ENCODE data around the gene QRICH1. TPM values are rescaled to one million over a fixed set of nuclear protein-coding genes. Genes with fewer than 3 reads are reported as not detected.

Gene QRICH1
- total and polyA plus RNA-seq, 2 donors (not counting 1 experiment from before 2014, with no cell fraction given): 48.7 to 59.0 TPM

DNA sequence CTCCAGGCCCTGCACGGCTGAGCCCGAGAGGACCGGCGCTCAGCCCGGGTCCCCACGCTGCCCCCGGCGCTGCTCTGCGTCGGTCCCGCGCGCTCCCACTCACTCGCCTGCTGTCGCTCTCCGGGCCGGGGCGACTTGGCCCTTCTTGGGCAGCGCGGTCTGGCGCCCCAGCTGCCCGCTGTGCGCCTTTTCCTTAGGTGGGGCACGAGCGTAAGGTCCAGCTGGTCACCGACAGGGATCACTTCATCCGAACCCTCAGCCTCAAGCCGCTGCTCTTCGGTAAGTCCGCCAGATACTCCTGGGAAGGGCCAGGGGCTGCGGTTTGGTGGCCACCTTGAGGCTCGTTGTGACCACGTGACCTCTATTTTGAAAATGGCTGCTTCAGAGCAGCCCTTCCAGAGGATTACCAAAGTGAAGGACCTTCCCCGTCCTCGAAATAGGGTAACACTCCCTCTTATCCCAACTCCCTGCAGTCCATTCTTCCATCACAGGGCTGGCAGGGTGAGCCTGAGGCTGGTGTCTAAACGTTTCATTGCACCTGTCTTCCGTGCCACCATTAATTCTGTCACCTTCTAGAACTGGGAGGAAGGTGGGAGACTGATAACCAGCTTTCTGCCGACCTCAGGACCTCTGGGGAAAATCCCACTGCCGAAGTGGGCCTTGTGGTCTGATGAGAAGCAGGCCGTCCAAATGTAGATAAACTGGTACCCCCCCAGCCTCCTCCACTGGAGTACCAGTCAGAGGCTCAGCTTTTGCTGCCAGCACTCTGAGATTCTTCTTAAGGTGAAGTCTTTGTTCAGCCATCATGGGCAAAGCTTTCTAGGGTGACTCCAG is 103.0 kb downstream of the QRICH1 start:
- Histone ChIP-seq H3K9me3 (ENCODE audit: control insufficient read depth, insufficient read depth, low read depth, low read length) (no peaks in the 10 kb centered on the region), H3K27ac (ENCODE audit: insufficient read depth, low read length) (peak overlapping the region; percentile 94), H3K9ac (ENCODE audit: insufficient read depth, low read length) (peak overlapping the region; percentile 92), H2AFZ (ENCODE audit: low read length) (peak overlapping the region; percentile 70), H3K79me2 (ENCODE audit: control insufficient read depth, insufficient read depth, low read length) (peaks cover 25% of the 10 kb centered on the region), H3K4me2 (ENCODE audit: extremely low read depth, insufficient read depth, low read length) (peak overlapping the region; percentile 81), H3K36me3 (ENCODE audit: control insufficient read depth, insufficient read depth, low read length) (peaks cover 2% of the 10 kb centered on the region), H3K4me3 (replicated peaks in 1 of 4; ENCODE audit: control extremely low read depth in 1 of 4, insufficient read depth in 1 of 4, low read depth in 3 of 4, low read length in 4 of 4) (peak overlapping the region; percentile 79 to 85 (median 82)), H4K20me1 (ENCODE audit: control insufficient read depth, extremely low read depth, insufficient read depth, low read length) (no peaks in the 10 kb centered on the region), H3K27me3 (ENCODE audit: control insufficient read depth, insufficient read depth, low read length) (no peaks in the 10 kb centered on the region), H3K4me1 (ENCODE audit: control insufficient read depth, extremely low read depth, insufficient read depth, low read length) (peaks cover 12% of the 10 kb centered on the region)
- DNase-seq (ENCODE audit: low read depth in 2 of 2): peak; percentile 23 to 28
- TF ChIP-seq EZH2 (IDR thresholded peaks at IDR 0.05; ENCODE audit: low read length, missing control alignments): no peak
- TF ChIP-seq, protein P1, sequence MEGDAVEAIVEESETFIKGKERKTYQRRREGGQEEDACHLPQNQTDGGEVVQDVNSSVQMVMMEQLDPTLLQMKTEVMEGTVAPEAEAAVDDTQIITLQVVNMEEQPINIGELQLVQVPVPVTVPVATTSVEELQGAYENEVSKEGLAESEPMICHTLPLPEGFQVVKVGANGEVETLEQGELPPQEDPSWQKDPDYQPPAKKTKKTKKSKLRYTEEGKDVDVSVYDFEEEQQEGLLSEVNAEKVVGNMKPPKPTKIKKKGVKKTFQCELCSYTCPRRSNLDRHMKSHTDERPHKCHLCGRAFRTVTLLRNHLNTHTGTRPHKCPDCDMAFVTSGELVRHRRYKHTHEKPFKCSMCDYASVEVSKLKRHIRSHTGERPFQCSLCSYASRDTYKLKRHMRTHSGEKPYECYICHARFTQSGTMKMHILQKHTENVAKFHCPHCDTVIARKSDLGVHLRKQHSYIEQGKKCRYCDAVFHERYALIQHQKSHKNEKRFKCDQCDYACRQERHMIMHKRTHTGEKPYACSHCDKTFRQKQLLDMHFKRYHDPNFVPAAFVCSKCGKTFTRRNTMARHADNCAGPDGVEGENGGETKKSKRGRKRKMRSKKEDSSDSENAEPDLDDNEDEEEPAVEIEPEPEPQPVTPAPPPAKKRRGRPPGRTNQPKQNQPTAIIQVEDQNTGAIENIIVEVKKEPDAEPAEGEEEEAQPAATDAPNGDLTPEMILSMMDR (conservative IDR thresholded peaks at IDR 0.05 in 1 of 2, IDR thresholded peaks at IDR 0.05 in 1 of 2; ENCODE audit: low read depth in 1 of 2, low read length in 2 of 2): no peak

DNA sequence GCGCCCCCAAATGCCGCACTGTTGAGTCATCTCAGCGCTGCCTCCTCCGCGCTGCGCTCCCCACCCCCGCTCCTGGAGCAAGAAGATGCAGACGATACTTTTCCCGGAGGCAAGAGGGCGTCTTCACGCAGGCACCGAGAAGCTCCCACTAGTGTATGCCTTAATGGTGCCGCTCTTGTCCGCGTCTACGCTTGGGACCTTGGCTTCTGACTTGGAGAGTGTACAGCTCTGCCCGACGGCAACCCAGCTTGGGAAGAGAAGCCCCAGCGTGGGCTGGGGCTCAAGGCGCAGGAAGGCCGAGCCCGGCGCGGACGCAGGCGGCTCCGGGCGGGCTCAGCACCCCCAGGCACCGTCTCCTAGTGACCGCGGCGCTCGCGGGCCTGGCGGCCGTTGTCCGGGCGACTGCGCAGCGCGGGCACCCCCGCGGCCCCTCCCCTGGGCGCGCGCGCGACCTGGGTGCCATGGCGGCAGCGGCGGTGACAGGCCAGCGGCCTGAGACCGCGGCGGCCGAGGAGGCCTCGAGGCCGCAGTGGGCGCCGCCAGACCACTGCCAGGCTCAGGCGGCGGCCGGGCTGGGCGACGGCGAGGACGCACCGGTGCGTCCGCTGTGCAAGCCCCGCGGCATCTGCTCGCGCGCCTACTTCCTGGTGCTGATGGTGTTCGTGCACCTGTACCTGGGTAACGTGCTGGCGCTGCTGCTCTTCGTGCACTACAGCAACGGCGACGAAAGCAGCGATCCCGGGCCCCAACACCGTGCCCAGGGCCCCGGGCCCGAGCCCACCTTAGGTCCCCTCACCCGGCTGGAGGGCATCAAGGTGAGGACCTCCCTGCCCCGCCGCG is 103.9 kb downstream of the QRICH1 start, which contains the start of gene P4HTM:
Gene P4HTM, plus strand, starts transcription at position 446 of the 840 bp plus-strand sequence. Its CDS starts 16 bp downstream, at position 462.
- H3K36me3 ChIP-seq (ENCODE audit: control insufficient read depth, insufficient read depth, low read length): peaks cover 2% of the 10 kb centered on the region
- H3K27ac ChIP-seq (ENCODE audit: insufficient read depth, low read length): peak within 1 kb of the TSS; percentile 94
- no peaks in the 10 kb centered on the region for H4K20me1 ChIP-seq (ENCODE audit: control insufficient read depth, extremely low read depth, insufficient read depth, low read length)
- peak within 1 kb of the TSS; percentile 81 for H3K4me2 ChIP-seq (ENCODE audit: extremely low read depth, insufficient read depth, low read length)
- no peaks in the 10 kb centered on the region for H3K9me3 ChIP-seq (ENCODE audit: control insufficient read depth, insufficient read depth, low read depth, low read length)
- H3K27me3 ChIP-seq (ENCODE audit: control insufficient read depth, insufficient read depth, low read length): no peaks in the 10 kb centered on the region
- H3K79me2 ChIP-seq (ENCODE audit: control insufficient read depth, insufficient read depth, low read length): peaks cover 25% of the 10 kb centered on the region
- peak within 1 kb of the TSS; percentile 79 to 85 (median 82) for H3K4me3 ChIP-seq (replicated peaks in 1 of 4; ENCODE audit: control extremely low read depth in 1 of 4, insufficient read depth in 1 of 4, low read depth in 3 of 4, low read length in 4 of 4)
- peak within 1 kb of the TSS; percentile 86 for H2AFZ ChIP-seq (ENCODE audit: low read length)
- TF ChIP-seq EZH2 (IDR thresholded peaks at IDR 0.05; ENCODE audit: low read length, missing control alignments): no peak
- TF ChIP-seq, protein P1 (conservative IDR thresholded peaks at IDR 0.05 in 1 of 2, IDR thresholded peaks at IDR 0.05 in 1 of 2; ENCODE audit: low read depth in 1 of 2, low read length in 2 of 2): peak; percentile 55 to 61
- H3K9ac ChIP-seq (ENCODE audit: insufficient read depth, low read length): peak within 1 kb of the TSS; percentile 92
- peaks cover 12% of the 10 kb centered on the region for H3K4me1 ChIP-seq (ENCODE audit: control insufficient read depth, extremely low read depth, insufficient read depth, low read length)
- DNase-seq (ENCODE audit: low read depth in 2 of 2): peak; percentile 91 to 95
